ENCODE data around the gene SRSF4.

The SRSF4 gene

DNA sequence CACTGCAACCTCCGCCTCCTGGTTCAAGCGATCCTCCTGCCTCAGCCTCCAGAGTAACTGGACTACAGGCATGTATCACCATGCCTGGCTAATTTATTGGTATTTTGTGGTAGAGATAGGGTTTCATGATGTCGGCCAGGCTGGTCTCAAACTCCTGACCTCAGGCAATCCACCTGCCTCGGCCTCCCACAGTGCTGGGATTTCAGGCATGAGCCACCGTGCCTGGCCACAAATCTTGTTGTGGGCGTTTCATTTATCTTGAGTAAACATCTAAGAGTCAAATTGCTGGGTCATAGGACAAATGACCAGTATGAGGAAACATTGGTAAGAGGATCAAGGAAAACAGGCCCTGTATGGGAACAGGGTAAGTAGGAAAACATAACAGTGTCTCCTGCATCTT lies 75.9 kb downstream of the SRSF4 start:
- in situ Hi-C loops (cut with MboI; ENCODE audit: low pct_unique_long_range_greater_than_20kb, low sequenced_read_pairs, unreplicated experiment): no loop called here
- TF ChIP-seq, protein P1, sequence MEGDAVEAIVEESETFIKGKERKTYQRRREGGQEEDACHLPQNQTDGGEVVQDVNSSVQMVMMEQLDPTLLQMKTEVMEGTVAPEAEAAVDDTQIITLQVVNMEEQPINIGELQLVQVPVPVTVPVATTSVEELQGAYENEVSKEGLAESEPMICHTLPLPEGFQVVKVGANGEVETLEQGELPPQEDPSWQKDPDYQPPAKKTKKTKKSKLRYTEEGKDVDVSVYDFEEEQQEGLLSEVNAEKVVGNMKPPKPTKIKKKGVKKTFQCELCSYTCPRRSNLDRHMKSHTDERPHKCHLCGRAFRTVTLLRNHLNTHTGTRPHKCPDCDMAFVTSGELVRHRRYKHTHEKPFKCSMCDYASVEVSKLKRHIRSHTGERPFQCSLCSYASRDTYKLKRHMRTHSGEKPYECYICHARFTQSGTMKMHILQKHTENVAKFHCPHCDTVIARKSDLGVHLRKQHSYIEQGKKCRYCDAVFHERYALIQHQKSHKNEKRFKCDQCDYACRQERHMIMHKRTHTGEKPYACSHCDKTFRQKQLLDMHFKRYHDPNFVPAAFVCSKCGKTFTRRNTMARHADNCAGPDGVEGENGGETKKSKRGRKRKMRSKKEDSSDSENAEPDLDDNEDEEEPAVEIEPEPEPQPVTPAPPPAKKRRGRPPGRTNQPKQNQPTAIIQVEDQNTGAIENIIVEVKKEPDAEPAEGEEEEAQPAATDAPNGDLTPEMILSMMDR (IDR thresholded peaks at IDR 0.05; ENCODE audit: extremely low read depth, insufficient read depth, missing control alignments): no peak
- DNase-seq (ENCODE audit: low spot score): no peak

DNA sequence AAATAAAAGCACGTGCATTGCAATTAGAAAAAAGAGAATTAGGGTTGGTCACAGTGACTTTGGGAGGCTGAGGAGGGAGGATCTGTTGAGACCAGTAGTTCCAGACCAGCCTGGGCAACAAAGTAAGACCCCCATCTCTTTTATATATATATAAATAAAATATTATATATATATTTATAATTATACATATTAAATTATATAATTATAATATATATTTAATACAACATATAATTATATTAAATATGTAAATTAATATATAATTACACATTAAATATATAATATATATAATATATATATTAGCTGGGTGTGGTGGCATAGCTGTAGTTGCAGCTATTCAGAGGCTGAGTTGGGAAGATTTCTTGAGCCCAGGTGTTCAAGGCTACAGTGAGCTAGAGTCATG lies 81.2 kb downstream of the SRSF4 start:
- TF ChIP-seq, protein P1 (IDR thresholded peaks at IDR 0.05; ENCODE audit: extremely low read depth, insufficient read depth, missing control alignments): no peak
- in situ Hi-C loops (cut with MboI; ENCODE audit: low pct_unique_long_range_greater_than_20kb, low sequenced_read_pairs, unreplicated experiment): no loop called here
- no peak for DNase-seq (ENCODE audit: low spot score)

DNA sequence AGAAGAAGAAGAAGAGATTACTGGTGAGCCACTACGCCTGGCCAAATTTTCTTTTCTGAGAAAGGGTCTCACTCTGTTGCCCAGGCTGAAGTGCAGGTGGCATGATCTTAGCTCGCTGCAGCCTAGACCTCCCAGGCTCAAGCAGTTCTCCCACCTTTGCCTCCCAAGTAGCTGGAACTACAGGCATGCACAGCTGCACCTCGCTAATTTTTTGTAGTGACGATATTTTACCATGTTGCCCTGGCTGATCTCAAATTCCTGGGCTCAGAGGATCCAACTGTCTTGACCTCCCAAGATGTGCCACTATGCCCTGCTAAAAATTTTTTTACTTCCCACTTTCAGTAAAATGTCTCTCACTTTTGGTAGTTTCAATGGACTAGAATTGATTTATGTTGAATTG lies 82.4 kb downstream of the SRSF4 start:
- DNase-seq (ENCODE audit: low spot score): no peak
- TF ChIP-seq, protein P1 (IDR thresholded peaks at IDR 0.05; ENCODE audit: extremely low read depth, insufficient read depth, missing control alignments): no peak
- in situ Hi-C loops (cut with MboI; ENCODE audit: low pct_unique_long_range_greater_than_20kb, low sequenced_read_pairs, unreplicated experiment): no loop called here

Measured in GM13977 (cell line).